ENCODE data around the gene RECQL. TPM values are rescaled to one million over a fixed set of nuclear protein-coding genes. Genes with fewer than 3 reads are reported as not detected.

RECQL gene
- total and polyA plus RNA-seq, 2 of the 4 experiments (the other 2 are of a cell fraction) = 29.4 to 67.0 TPM

DNA sequence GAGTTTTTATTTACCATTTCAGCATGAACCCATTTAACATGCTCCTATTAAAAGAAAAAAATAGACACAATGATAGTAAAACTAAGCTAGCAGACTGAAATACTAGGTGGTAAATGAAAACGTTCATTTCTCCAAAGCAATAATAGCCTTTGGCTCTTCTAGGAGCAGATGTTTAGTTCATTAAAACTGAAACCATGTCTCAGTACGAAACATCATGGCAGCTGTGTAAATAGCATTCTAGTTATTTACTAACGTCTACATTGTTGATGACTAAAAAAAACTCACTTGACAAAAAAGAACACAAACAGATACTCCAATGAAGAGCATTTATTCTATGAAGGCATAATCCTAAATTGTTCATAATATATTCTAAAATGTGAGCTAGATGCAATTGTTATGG lies 17.9 kb downstream of the RECQL start:
- Histone ChIP-seq H3K4me2 (ENCODE audit: low read depth, low read length) (no peak overlapping the region), H2BK20ac (ENCODE audit: low read depth, low read length) (no peak overlapping the region), H3K9me3 (ENCODE audit: control insufficient read depth, insufficient read depth, low read length) (no peaks in the 10 kb centered on the region), H3K14ac (replicated peaks; ENCODE audit: low read depth, low read length) (no peak overlapping the region), H3K18ac (ENCODE audit: low read depth, low read length) (no peak overlapping the region), H3K9ac (ENCODE audit: low read depth, low read length) (no peak overlapping the region), H4K20me1 (ENCODE audit: insufficient read depth, low read length) (no peaks in the 10 kb centered on the region; the same call in 1 of the 2 replicates), H3K56ac (ENCODE audit: extremely low read depth, insufficient read depth, low read length) (no peak overlapping the region), H4K5ac (ENCODE audit: low read depth, low read length) (no peak overlapping the region), H3K4ac (ENCODE audit: low read depth, low read length) (no peak overlapping the region), H3K4me1 (ENCODE audit: control insufficient read depth, insufficient read depth, low read length) (no peaks in the 10 kb centered on the region), H3K79me1 (ENCODE audit: low read depth in 1 of 2, low read length in 2 of 2) (peaks cover 4 to 10% of the 10 kb centered on the region in 2 experiments; a peak in 1 of 4 replicates), H2AK5ac (ENCODE audit: low read depth, low read length) (no peak overlapping the region), H3K4me3 (ENCODE audit: insufficient read depth, low read depth, low read length) (no peak overlapping the region), H2BK120ac (ENCODE audit: low read depth, low read length) (no peak overlapping the region), H3K36me3 (ENCODE audit: control insufficient read depth, insufficient read depth, low read length) (peaks cover 24% of the 10 kb centered on the region), H3K27ac (ENCODE audit: insufficient read depth, low read length) (no peak overlapping the region), H3K23ac (ENCODE audit: low read depth, low read length) (no peak overlapping the region), H2AK9ac (replicated peaks; ENCODE audit: low read depth, low read length, poor library complexity) (no peak overlapping the region), H3K9me1 (ENCODE audit: insufficient read depth, low read length) (no peaks in the 10 kb centered on the region), H4K8ac (ENCODE audit: low read depth in 2 of 2, low read length in 2 of 2) (no peak overlapping the region), H2BK5ac (ENCODE audit: low read depth, low read length, poor library complexity, severe bottlenecking) (no peak overlapping the region), H2AFZ (replicated peaks; ENCODE audit: low read length, poor library complexity) (no peak overlapping the region), H4K91ac (ENCODE audit: insufficient read depth, low read depth, low read length) (no peak overlapping the region), H3K27me3 (ENCODE audit: control insufficient read depth, insufficient read depth, low read length) (no peaks in the 10 kb centered on the region), H2BK15ac (ENCODE audit: low read depth, low read length) (no peak overlapping the region)
- no TSS peak for BruUV-seq (replicated peaks)
- ATAC-seq (ENCODE audit: low read depth) = no peak
- in situ Hi-C loops (cut with MboI; ENCODE audit: low sequenced_read_pairs) (no loop called here), intact Hi-C loops (cut with micrococcal nuclease) (no loop called here), dilution Hi-C loops (cut with HindIII; ENCODE audit: low sequenced_read_pairs, unreplicated experiment) (no loop called here)
- ChIA-PET POLR2A (ENCODE audit: unreplicated experiment) (no interaction called here), CTCF (no interaction called here)
- DNase-seq = no peak
- TF ChIP-seq FOS (IDR thresholded peaks at IDR 0.05; ENCODE audit: low read depth, low read length) = no peak
- TF ChIP-seq CEBPB (IDR thresholded peaks at IDR 0.05; ENCODE audit: low read depth, low read length) = no peak
- no peak for TF ChIP-seq SMC3 (IDR thresholded peaks at IDR 0.05; ENCODE audit: low read depth, low read length)
- no peak for TF ChIP-seq CHD1 (IDR thresholded peaks at IDR 0.05; ENCODE audit: low read depth, low read length)
- no peak for TF ChIP-seq MXI1 (IDR thresholded peaks at IDR 0.05; ENCODE audit: borderline replicate concordance, low read depth, low read length)
- no peak for TF ChIP-seq MAFK (IDR thresholded peaks at IDR 0.05; ENCODE audit: low read depth, low read length)
- TF ChIP-seq, protein P1, sequence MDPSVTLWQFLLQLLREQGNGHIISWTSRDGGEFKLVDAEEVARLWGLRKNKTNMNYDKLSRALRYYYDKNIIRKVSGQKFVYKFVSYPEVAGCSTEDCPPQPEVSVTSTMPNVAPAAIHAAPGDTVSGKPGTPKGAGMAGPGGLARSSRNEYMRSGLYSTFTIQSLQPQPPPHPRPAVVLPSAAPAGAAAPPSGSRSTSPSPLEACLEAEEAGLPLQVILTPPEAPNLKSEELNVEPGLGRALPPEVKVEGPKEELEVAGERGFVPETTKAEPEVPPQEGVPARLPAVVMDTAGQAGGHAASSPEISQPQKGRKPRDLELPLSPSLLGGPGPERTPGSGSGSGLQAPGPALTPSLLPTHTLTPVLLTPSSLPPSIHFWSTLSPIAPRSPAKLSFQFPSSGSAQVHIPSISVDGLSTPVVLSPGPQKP (IDR thresholded peaks at IDR 0.05; ENCODE audit: borderline replicate concordance, low read depth, low read length) = no peak
- TF ChIP-seq, protein P2, sequence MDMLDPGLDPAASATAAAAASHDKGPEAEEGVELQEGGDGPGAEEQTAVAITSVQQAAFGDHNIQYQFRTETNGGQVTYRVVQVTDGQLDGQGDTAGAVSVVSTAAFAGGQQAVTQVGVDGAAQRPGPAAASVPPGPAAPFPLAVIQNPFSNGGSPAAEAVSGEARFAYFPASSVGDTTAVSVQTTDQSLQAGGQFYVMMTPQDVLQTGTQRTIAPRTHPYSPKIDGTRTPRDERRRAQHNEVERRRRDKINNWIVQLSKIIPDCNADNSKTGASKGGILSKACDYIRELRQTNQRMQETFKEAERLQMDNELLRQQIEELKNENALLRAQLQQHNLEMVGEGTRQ (IDR thresholded peaks at IDR 0.05; ENCODE audit: low read depth, low read length) = no peak
- TF ChIP-seq BHLHE40 (IDR thresholded peaks at IDR 0.05; ENCODE audit: low read depth, low read length) = no peak
- TF ChIP-seq, protein P3, sequence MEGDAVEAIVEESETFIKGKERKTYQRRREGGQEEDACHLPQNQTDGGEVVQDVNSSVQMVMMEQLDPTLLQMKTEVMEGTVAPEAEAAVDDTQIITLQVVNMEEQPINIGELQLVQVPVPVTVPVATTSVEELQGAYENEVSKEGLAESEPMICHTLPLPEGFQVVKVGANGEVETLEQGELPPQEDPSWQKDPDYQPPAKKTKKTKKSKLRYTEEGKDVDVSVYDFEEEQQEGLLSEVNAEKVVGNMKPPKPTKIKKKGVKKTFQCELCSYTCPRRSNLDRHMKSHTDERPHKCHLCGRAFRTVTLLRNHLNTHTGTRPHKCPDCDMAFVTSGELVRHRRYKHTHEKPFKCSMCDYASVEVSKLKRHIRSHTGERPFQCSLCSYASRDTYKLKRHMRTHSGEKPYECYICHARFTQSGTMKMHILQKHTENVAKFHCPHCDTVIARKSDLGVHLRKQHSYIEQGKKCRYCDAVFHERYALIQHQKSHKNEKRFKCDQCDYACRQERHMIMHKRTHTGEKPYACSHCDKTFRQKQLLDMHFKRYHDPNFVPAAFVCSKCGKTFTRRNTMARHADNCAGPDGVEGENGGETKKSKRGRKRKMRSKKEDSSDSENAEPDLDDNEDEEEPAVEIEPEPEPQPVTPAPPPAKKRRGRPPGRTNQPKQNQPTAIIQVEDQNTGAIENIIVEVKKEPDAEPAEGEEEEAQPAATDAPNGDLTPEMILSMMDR (conservative IDR thresholded peaks at IDR 0.05; ENCODE audit: low read depth, low read length) = no peak
- no peak for TF ChIP-seq MAZ (IDR thresholded peaks at IDR 0.05; ENCODE audit: borderline replicate concordance, low read depth, low read length)
- no CpG with 5 or more reads among the region's 3 CpGs for WGBS, 2 experiments (ENCODE audit: extremely low coverage in 2 of 2, insufficient read length in 1 of 2)
